ENCODE results near the gene DHX30. TPM values are rescaled to one million over a fixed set of nuclear protein-coding genes. Genes with fewer than 3 reads are reported as not detected.

DHX30 gene
- total RNA-seq, 1 donor from 2014 or later = 53.2 TPM

GRCh38 chr3:47868306-47868705 is 65.4 kb downstream of the DHX30 start:
- no peak for TF ChIP-seq CTCF (IDR thresholded peaks at IDR 0.05; ENCODE audit: insufficient read depth, low read length, severe bottlenecking)
- FAIRE-seq (no peak), DNase-seq (ENCODE audit: low read depth) (no peak)
- H3K27me3 ChIP-seq (ENCODE audit: control insufficient read depth, insufficient read depth, low read length) = no peaks in the 10 kb centered on the region
- H3K4me3 ChIP-seq (ENCODE audit: low read depth, low read length) = no peak overlapping the region
- peaks cover 56% of the 10 kb centered on the region for H3K36me3 ChIP-seq (ENCODE audit: control insufficient read depth, insufficient read depth, low read length)

GRCh38 chr3:47870156-47870555 is 67.2 kb downstream of the DHX30 start:
- Histone ChIP-seq H3K4me3 (ENCODE audit: low read depth, low read length) (no peak overlapping the region), H3K36me3 (ENCODE audit: control insufficient read depth, insufficient read depth, low read length) (peaks cover 48% of the 10 kb centered on the region), H3K27me3 (ENCODE audit: control insufficient read depth, insufficient read depth, low read length) (no peaks in the 10 kb centered on the region)
- no peak for TF ChIP-seq CTCF (IDR thresholded peaks at IDR 0.05; ENCODE audit: insufficient read depth, low read length, severe bottlenecking)
- FAIRE-seq = no peak
- DNase-seq (ENCODE audit: low read depth) = no peak

GRCh38 chr3:47870702-47871260 is 67.8 kb downstream of the DHX30 start:
- TF ChIP-seq CTCF (IDR thresholded peaks at IDR 0.05; ENCODE audit: insufficient read depth, low read length, severe bottlenecking) = no peak
- FAIRE-seq = no peak
- no peak overlapping the region for H3K4me3 ChIP-seq (ENCODE audit: low read depth, low read length)
- peaks cover 44% of the 10 kb centered on the region for H3K36me3 ChIP-seq (ENCODE audit: control insufficient read depth, insufficient read depth, low read length)
- no peak for DNase-seq (ENCODE audit: low read depth)
- H3K27me3 ChIP-seq (ENCODE audit: control insufficient read depth, insufficient read depth, low read length) = no peaks in the 10 kb centered on the region

GRCh38 chr3:47871389-47871788 is 68.5 kb downstream of the DHX30 start:
- Histone ChIP-seq H3K4me3 (ENCODE audit: low read depth, low read length) (no peak overlapping the region), H3K36me3 (ENCODE audit: control insufficient read depth, insufficient read depth, low read length) (peaks cover 43% of the 10 kb centered on the region)
- TF ChIP-seq CTCF (IDR thresholded peaks at IDR 0.05; ENCODE audit: insufficient read depth, low read length, severe bottlenecking) = no peak

GRCh38 chr3:47872916-47873315 is 70.0 kb downstream of the DHX30 start:
- Histone ChIP-seq H3K36me3 (ENCODE audit: control insufficient read depth, insufficient read depth, low read length) (peaks cover 35% of the 10 kb centered on the region), H3K4me3 (ENCODE audit: low read depth, low read length) (no peak overlapping the region), H3K27me3 (ENCODE audit: control insufficient read depth, insufficient read depth, low read length) (no peaks in the 10 kb centered on the region)
- no peak for TF ChIP-seq CTCF (IDR thresholded peaks at IDR 0.05; ENCODE audit: insufficient read depth, low read length, severe bottlenecking)
- FAIRE-seq (no peak), DNase-seq (ENCODE audit: low read depth) (no peak)

More at GRCh38 chr3:47871389-47871788, 68.5 kb downstream of the DHX30 start:
- FAIRE-seq (peak; percentile 43), DNase-seq (ENCODE audit: low read depth) (no peak)
- H3K27me3 ChIP-seq (ENCODE audit: control insufficient read depth, insufficient read depth, low read length) = no peaks in the 10 kb centered on the region

- no peak for TF ChIP-seq CTCF (IDR thresholded peaks at IDR 0.05; ENCODE audit: insufficient read depth, low read length, severe bottlenecking)
- H3K36me3 ChIP-seq (ENCODE audit: control insufficient read depth, insufficient read depth, low read length) = peaks cover 24% of the 10 kb centered on the region
- H3K27me3 ChIP-seq (ENCODE audit: control insufficient read depth, insufficient read depth, low read length) = no peaks in the 10 kb centered on the region
- H3K4me3 ChIP-seq (ENCODE audit: low read depth, low read length) = no peak overlapping the region
- DNase-seq (ENCODE audit: low read depth) (no peak), FAIRE-seq (no peak)
These were observed 71.5 kb downstream of the DHX30 start for GRCh38 chr3:47874438-47874837.
